Measurements from ENCODE around the gene MINDY1.

Gene MINDY1

GRCh38 chr1:150963321-150964163 is 43.2 kb downstream of the MINDY1 start:
- DNase-seq: no peak

DNA sequence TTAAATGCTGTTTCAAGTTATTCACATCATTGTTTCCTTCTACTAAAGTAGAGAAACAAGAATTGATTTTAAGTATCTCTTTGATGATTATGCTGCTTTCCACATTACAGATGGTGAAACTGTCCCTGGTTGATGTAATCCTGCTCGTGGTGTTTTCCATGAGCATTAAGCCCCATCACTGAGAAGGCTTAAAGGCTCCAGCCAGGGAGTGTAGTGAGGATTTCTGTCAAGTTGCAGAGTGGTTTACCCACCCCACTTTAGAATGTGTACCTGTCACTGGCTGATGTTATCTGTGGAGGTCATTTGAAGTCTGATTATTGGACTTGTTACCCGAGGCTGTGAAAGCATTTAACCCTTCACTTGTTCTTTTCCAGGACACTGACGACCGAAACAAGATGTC is 44.9 kb downstream of the MINDY1 start:
- no peak for DNase-seq

DNA sequence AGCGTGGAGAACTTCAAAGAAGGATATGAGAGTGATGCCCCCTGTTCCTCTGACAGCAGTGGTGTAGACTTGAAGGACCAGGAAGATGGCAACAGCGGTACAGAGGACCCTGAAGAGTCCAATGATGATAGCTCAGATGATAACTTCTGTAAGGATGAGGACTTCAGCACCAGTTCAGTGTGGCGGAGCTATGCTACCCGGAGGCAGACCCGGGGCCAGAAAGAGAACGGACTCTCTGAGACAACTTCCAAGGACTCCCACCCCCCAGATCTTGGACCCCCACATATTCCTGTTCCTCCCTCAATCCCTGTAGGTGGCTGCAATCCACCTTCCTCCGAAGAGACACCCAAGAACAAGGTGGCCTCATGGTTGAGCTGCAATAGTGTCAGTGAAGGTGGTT is 46.1 kb downstream of the MINDY1 start:
- no peak for DNase-seq

DNA sequence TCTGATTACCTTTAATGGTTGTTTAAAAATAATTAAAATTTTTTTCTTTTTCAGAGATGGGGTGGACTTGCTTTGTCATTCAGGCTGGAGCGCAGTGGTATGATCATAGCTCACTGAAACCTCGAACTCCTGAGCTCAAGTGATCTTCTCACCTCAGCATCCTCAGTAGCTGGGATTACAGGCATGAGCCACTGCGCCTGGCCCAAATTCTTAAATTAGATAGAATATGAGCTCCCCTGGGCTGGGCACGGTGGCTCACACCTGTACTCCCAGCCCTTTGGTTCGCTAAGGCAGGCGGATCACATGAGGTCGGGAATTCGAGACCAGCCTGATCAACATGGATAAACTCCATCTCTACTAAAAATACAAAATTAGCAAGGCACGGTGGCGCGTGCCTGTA is 49.0 kb downstream of the MINDY1 start:
- no peak for DNase-seq

DNA sequence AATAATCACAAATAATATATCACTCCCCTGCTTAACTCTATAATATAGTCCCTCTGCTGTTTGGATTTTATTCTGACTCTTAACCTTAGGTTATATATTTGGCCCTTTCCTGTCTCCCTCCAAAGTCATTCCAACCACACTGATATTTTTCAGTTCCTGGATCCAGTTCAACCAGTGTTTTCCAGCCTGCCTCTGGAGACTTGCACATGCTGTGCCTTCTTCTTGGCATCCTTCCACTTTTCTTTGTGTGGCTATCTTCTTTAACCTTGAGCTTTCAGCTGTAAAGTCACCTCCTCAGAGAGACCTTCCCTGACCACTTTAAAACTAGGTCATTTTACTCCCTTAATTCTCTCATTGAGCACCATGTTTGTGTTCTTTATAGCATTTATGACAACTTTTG is 51.4 kb downstream of the MINDY1 start:
- DNase-seq: no peak

GRCh38 chr1:150954708-150955107 is 52.0 kb downstream of the MINDY1 start:
- no peak for DNase-seq
